Adrenal gland (tissue), 5 donors: ENCODE measurements around the gene EML1.

Experiments
- POLR2A ChIP-seq, 2 donors: fragments of 450-650 bp; IDR thresholded peaks; one replicate each; pipeline ENCODE4 v1.6.1; 2017; ENCODE audit warnings: antibody characterized with exemption in 2 of 2, mild to moderate bottlenecking in 2 of 2, moderate library complexity in 1 of 2
- TF ChIP-seq, protein P1 (sequence below), 6 experiments: fragments of 450-650 bp in 4 of 6; fragments of 200-600 bp in 2 of 6; sonication (generic) in 1 of 6; IDR thresholded peaks; 1 replicate in 5 of 6; 2 replicates in 1 of 6; pipeline versions ENCODE4 v1.5.1 to v1.8.0; 2016 to 2021; ENCODE audit warnings: antibody characterized with exemption in 6 of 6, mild to moderate bottlenecking in 2 of 6, moderate library complexity in 1 of 6
- donor health status: DM: no; HTN: no; CAD: no.

DNA sequence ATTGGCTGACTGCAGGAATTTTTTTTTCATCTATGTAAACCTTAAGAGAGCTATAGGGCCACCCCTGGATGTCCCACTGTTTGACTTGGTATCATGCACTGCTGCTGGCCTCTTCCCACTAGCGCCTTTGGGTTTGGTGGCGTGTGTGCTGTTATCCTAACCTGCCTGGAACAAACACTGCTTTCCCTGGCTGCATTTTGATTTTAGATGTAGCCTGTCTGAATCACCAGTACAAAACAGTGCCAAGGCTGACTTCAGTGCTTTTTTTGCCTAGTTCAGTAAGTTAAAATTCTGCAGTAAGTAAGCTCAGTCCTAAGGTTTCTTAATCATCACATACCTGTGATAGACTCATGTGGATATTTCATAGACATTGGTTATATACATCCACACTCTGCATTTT lies 99.2 kb downstream of the EML1 start:
- TF ChIP-seq, protein P1, sequence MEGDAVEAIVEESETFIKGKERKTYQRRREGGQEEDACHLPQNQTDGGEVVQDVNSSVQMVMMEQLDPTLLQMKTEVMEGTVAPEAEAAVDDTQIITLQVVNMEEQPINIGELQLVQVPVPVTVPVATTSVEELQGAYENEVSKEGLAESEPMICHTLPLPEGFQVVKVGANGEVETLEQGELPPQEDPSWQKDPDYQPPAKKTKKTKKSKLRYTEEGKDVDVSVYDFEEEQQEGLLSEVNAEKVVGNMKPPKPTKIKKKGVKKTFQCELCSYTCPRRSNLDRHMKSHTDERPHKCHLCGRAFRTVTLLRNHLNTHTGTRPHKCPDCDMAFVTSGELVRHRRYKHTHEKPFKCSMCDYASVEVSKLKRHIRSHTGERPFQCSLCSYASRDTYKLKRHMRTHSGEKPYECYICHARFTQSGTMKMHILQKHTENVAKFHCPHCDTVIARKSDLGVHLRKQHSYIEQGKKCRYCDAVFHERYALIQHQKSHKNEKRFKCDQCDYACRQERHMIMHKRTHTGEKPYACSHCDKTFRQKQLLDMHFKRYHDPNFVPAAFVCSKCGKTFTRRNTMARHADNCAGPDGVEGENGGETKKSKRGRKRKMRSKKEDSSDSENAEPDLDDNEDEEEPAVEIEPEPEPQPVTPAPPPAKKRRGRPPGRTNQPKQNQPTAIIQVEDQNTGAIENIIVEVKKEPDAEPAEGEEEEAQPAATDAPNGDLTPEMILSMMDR (IDR thresholded peaks at IDR 0.05): no peak
- no peak for TF ChIP-seq POLR2A (IDR thresholded peaks at IDR 0.05)
